ENCODE results near the gene TRAM2. TPM values are rescaled to one million over a fixed set of nuclear protein-coding genes. Genes with fewer than 3 reads are reported as not detected.

The TRAM2 gene
- total and polyA plus RNA-seq, 10 of the 15 experiments (the other 5 are each of a cell fraction or from before 2014, with no cell fraction given): 2.5 to 15.0 (median 11.0) TPM

GRCh38 chr6:52497652-52498408 lies 79.0 kb downstream of the TRAM2 start (continued):
- TF ChIP-seq RELA (IDR thresholded peaks at IDR 0.05; ENCODE audit: borderline replicate concordance, partially characterized antibody) (peak; percentile 20), BMI1 (IDR thresholded peaks at IDR 0.05; ENCODE audit: borderline replicate concordance) (peak; percentile 44; the same call in 1 of the 2 replicates), CREB1 (IDR thresholded peaks at IDR 0.05; ENCODE audit: low read depth) (peak; percentile 93), YBX1 (IDR thresholded peaks at IDR 0.05) (no peak), EGR1 (IDR thresholded peaks at IDR 0.05; ENCODE audit: borderline replicate concordance in 1 of 2, low read depth in 2 of 2, low read length in 2 of 2) (peak in 1 of 2 experiments; percentile 92; a peak in 2 of 3 replicates), RAD21 (IDR thresholded peaks at IDR 0.05; ENCODE audit: insufficient read depth, low read depth, low read length) (no peak), SRF (IDR thresholded peaks at IDR 0.05; ENCODE audit: low read depth in 2 of 2, low read length in 2 of 2) (no peak), E4F1 (IDR thresholded peaks at IDR 0.05; ENCODE audit: borderline replicate concordance, partially characterized antibody) (no peak), JUNB (IDR thresholded peaks at IDR 0.05) (peak; percentile 92), CBX5 (IDR thresholded peaks at IDR 0.05; ENCODE audit: low read depth) (no peak; the same call in 1 of the 2 replicates), ZNF24 (IDR thresholded peaks at IDR 0.05) (peak; percentile 84), USF2 (IDR thresholded peaks at IDR 0.05; ENCODE audit: borderline replicate concordance, low read depth, low read length) (peak; percentile 33; the same call in 1 of the 2 replicates), E2F4 (IDR thresholded peaks at IDR 0.05; ENCODE audit: low read depth, low read length) (no peak), FOS (IDR thresholded peaks at IDR 0.05; ENCODE audit: borderline replicate concordance, extremely low read depth, insufficient read length) (no peak), MTA3 (IDR thresholded peaks at IDR 0.05; ENCODE audit: borderline replicate concordance, low read length) (peak; percentile 90; the same call in 1 of the 2 replicates), NFYB (IDR thresholded peaks at IDR 0.05; ENCODE audit: insufficient read depth, low read depth, low read length) (peak; percentile 63; the same call in 1 of the 2 replicates), IKZF2 (IDR thresholded peaks at IDR 0.05) (peak; percentile 66 to 74), YY1 (IDR thresholded peaks at IDR 0.05; ENCODE audit: low read depth, low read length) (no peak), ZBTB33 (IDR thresholded peaks at IDR 0.05) (no peak), NR2C1 (IDR thresholded peaks at IDR 0.05) (no peak), PAX8 (IDR thresholded peaks at IDR 0.05) (no peak), ZZZ3 (IDR thresholded peaks at IDR 0.05; ENCODE audit: control insufficient read depth, insufficient read length, low read depth) (no peak), TCF3 (IDR thresholded peaks at IDR 0.05; ENCODE audit: borderline replicate concordance, insufficient read depth, low read depth, low read length) (peak; percentile 78; the same call in 1 of the 2 replicates)
